Islet precursor cell (in vitro differentiated cells): ENCODE results near the gene LAP3.
"Not testable (repeated sequence)": the region's sequence is repeated elsewhere in the genome, so short reads cannot be mapped to it uniquely, and the experiment has no call there.

ENCODE experiments used
- DNase-seq: peaks from one replicate; pipeline ENCODE4 v3.0.0-alpha.2; 2018

LAP3 gene

DNA sequence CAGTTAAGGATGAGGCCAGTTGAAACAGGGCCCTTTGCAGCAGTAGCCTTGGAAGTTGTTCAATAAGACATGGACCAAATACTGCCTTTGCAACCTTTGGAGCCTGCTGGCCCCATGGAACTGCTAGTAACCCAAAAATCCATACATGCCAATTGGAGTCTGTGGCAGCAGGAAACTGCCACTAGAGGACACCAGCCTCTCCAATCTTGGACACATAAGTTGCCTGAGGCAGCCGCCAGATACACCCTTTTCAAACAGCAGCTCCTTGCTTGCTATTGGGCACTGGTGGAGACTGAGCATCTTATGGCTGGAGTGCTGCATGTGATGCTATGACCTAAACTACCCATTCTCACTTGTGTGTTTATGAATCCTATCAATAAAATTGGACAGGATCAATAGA, 14.8 kb upstream of the LAP3 start:
- no peak for DNase-seq

DNA sequence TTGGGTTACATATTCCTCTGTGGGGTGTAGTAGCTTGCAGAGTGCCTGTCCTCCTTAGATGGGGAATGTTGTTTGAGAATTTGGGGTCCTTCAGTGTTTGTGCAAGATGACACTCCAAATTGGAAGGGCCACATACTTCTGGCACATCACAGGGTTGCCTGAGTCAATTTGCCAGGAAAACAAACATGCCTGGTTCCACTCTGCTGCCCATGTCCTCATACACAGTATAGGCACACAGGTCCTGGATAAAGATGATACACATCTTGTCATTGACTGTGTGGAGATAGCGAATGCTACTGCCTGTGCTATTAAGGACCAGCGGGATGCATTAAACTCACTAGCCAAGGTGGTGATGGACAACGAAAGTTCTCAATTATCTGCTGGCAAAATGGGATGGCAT, 11.2 kb upstream of the LAP3 start:
- no peak for DNase-seq

- DNase-seq, result no peak
Measured at GRCh38 chr4:17567271-17567670, 9.7 kb upstream of the LAP3 start.

DNA sequence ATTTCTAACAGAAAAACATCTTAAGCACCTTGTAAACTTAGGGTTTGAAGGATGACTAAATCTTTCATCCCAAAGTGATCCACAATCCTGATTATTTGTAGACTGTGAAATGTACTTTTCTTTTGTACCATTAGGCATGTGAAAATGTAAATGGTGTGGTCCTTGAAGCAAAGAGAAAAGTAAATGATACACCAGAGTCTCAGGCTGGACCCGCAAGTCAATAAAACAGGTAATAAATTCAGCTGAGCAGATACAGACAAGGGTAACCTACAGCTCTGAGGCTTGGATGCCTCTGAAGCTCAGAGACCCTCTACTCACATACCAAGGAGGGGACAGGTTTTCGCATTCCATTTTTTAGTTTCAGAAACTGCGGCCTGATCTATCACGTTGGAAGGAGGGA, 2.8 kb upstream of the LAP3 start:
- DNase-seq, result no peak

- not testable (repeated sequence) for DNase-seq
Measured at GRCh38 chr4:17575177-17575576, 1.8 kb upstream of the LAP3 start.

DNA sequence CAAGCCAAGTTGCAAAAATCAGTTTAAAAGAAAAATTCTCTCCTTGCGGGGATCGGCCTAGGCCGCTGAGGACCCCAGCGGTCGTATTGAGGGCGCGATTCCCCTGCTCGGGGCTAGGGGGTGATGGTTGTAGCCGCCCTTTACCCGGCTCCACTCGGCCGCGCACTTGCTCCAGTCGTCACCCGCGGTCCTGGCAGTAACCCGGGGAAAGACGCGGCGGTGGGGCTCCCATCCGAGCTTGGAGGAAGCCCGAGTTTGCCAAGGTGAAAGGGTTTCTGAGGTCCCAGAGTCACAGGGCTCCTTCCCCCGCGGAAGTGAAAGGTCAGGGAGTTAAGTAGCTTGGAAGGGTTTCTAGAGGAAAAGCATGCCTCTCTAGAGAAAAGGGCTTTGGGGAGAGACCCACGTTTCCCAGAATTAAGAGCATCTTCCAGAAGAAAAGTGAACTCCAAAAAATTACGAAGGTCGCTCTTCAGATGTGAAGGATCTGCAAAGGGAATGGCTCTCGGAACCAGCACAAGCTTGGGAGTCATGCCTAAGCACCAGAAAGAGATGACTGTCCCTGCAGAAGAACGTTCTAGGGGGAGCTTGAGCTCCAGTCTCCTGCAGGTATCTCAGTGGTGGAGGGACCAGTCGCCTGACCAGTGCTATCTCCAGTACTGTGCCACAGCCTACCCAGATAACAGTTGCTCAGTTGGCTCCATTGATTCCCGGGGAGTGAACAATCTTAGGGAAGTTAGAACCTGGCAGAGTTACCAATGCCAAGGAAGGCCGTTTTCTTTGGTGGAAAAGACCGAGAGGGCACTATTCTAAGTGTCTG, 875 bp downstream of the LAP3 start:
- DNase-seq, result peak; percentile 56

DNA sequence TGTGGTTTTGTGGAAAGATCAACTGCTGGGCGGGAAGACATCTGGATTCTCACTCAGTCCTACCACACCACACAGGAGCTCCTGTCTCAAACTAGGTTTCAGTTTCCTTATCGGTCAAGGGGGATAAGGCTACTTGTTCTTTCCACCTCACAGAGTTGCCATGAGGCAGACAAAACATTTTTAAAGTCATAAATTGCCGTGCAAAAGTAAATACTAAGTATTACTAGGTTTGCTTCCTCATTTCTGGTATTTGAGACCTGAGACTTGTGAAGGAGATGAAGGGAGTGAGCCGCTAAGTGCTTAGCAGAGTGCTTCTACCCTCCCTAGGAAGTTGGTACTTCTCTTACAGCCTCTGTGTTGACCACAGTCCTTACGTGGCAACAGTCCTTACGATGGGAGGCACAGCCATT, 1.5 kb downstream of the LAP3 start:
- DNase-seq, result no peak

DNA sequence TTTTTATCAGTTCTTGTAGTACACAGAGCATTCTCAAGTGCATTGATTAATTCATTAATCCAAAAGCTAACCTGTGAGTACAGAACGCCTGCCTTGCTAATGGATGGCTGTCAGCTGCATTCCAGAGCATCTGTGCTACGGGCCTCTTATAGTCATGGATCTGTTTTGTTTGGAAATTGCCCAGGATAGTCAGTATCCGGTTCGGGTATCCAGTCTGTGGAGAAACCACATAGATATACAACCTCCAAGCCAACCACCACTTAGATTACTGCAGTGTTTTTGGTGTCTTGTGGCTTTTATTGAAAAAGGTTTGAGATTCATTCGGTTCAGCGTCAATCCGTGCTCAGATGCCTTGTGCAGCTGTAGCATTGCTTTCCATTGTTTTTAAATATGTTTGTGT, 4.0 kb downstream of the LAP3 start:
- DNase-seq, result no peak

GRCh38 chr4:17583276-17583675, 6.3 kb downstream of the LAP3 start:
- DNase-seq, result no peak

DNA sequence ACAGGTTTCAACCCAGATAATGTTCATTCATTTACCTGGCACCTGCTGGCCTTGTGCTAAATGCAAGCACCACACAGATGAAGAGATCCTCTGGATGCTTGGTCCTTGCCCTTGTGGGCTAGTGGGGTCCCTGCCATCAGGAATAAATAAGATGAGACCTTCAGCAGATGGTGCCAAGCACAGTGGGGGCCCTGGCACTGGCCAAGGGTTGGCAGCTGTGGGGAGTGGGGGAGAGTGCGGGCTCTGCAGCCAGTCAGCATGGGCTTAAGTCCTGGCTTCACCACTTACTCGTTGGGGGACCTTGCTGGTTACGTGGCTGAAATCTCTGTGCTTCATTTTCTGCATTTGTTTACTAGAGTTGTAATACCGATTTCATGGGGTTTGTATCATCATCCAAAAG, 6.9 kb downstream of the LAP3 start:
- no peak for DNase-seq

DNA sequence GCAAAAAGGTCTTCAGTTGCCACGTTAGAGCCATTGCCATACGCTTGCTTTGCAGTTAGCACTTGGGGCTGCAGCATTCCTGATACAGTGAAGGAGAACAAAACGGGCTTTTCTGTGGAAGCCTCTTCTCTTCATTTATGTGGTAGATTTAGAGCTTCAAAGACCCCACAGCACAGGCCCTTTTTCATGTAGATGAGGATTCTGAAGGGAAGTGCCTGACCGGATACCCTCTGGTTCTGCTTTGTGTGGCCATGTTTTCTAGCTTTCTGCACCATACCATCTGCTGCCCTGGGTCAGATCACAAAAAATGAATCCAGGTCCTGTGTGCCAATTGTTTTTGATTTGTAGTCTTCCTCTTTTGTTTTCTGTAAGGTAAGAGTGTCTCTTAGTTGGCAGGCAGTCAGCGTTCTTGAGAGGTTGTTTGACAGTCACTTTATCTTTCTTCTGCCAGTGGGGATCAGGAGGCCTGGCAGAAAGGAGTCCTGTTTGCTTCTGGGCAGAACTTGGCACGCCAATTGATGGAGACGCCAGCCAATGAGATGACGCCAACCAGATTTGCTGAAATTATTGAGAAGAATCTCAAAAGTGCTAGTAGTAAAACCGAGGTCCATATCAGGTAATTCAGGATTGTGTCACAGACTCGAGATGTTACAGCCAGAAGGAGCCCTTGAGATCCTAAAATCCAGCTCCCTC, 7.7 kb downstream of the LAP3 start:
- DNase-seq, result no peak

DNA sequence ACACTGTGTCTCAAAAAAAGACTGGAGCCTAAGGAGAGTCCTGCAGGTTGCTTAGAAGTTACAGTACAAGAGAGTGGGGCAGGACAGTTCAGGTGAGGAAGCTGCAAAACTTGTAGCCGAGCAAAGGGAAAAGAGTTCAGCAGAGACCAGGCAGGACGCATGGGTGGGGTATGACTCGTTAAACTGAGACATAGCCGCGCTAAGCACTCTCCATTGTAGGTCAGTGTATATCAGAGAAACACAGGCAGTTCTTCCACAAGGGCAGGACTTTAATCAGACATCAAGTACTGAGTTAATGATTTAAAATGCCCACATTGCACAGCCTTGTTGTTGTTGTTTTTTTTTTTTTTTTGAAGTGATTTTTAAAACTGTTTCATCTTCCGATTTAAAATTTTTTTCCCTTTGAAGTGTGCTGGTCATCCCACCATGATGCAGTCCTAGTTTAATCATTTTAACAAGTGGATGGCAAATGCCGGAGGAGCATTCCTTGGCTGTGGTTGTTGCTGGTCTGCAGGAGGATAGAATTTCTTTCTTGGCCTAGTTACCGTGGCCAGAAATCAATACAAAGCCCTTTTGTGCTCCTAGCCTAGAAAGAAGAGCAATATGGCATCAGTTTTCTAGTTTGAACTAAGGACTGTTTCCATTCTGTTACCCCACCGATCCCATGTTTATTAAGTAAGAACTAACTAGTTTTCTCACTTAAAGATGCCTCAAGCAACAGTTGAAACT, 10.3 kb downstream of the LAP3 start:
- no peak for DNase-seq

DNA sequence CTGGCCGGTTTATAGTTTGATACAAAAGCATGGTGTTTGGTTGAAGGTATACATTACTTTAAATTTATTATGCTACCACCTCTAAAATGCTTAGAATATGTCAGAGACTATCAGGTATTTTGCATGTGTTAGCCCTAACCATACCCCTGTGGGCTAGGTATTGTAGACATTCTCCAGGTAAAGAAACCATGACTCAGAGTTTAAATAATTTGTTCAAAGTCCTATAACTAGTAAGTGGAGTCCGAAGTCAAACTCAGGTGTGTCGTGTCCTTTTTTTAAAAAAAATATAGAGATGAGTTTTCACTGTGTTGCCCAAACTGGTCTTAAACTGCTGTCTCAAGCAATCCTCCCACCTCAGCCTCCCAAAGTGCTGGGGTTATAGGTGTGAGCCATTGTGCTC, 12.4 kb downstream of the LAP3 start:
- DNase-seq, result no peak

DNA sequence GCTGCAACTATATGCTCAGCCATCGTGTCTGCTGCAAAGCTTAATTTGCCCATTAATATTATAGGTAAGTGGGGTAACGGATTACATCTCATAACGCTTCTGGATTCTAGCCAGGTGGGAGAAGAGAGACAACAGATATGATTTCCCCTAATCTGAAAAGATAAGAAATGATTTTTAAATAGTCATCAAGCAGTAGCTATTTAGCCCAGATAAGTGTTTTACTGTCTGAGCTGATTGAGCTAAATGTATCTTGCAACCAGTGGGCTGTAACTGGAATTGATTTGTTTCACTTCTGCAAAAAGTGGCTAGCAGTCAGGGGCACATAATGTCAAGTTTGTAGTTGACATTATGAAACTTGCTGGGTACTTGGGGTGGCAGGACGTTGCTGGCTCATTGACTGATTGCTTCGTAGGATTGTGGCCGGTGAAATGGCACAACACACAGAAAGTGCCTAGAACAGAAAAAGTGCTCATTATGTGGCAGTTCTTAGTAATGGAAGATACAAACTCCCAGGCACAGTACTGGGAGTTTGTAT, 18.5 kb downstream of the LAP3 start:
- DNase-seq, result no peak

- peak; percentile 66 for DNase-seq
Measured at GRCh38 chr4:17597517-17597916, 20.5 kb downstream of the LAP3 start.

GRCh38 chr4:17599826-17600225, 22.8 kb downstream of the LAP3 start:
- no peak for DNase-seq

DNA sequence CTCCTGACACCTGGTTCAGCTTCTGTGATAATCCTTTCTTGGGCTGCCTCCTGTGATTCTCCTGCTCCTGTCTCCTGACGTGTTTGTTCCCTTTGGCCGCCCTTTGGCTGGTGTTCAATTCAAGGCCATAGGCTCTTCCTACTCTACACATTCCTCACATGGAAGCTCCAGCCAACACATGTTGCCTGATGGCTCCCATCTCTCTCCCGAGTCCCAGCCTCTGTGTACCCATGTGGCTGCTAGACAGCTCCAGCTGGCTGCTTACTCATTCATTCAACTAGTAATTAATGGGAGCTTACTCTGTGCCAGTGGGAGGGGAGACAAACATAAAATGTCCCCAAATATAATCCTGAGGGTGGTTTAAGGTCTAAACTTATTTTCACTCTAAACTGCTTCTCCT, 28.2 kb downstream of the LAP3 start:
- no peak for DNase-seq

- peak; percentile 80 for DNase-seq
Measured at GRCh38 chr4:17613761-17614415, 36.9 kb downstream of the LAP3 start.

- DNase-seq, result peak; percentile 96
Measured at GRCh38 chr4:17614416-17615299, 37.7 kb downstream of the LAP3 start, which contains the start of gene MED28. TSS of gene MED28 (plus strand) at chr4:17614641. CDS start at chr4:17614655, 14 bp downstream.

- no peak for DNase-seq
Measured at GRCh38 chr4:17616283-17616682, 39.3 kb downstream of the LAP3 start.

DNA sequence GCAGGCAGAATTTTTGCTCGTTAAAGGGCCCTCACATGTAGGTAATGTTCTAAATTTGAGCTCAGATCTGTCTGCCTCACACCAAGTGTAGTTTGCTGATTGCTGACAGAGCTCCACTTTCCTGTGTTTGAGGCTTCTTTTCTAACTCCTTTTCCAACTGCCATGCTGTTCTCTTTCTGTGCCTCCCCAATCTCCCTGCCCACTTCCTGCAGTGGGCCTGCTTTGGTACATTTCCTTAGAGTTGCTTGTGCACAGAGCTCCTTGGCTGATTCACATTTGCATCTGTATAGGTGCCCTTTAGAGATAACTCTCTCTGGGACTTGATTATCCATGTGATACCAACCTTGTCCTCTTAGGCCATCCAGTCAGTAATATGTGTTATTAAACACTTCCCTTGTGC, 41.9 kb downstream of the LAP3 start:
- DNase-seq, result no peak
